ENCODE data around the gene ADTRP. TPM values are rescaled to one million over a fixed set of nuclear protein-coding genes. Genes with fewer than 3 reads are reported as not detected.
"Not testable (repeated sequence)": the region's sequence is repeated elsewhere in the genome, so short reads cannot be mapped to it uniquely, and the experiment has no call there.

ADTRP gene
- total RNA-seq, 1 donor from 2014 or later, result not detected

- DNase-seq, result no peak
- intact Hi-C loops (cut with micrococcal nuclease), result no loop called here
- no peak for ATAC-seq
Observed at GRCh38 chr6:11683871-11684270, 94.7 kb downstream of the ADTRP start.

DNA sequence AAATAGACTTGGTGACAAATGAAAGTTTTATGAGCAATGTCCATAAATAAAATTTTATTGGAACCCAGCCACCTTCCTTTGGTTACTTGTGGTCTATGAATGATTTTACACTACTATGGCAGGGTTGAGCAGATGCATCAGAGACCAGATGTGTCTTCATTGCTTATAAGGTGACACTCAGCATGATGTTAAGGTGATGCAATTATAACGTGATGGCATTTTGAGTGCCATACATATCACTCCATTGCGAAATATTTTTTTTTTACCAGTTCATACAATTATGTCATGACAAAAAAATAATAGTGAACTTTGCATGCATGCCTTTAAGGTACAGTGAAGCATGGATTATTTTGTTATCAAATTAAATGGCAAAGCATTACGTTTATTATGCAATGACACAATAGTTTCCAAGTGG, 96.0 kb downstream of the ADTRP start:
- no peak for ATAC-seq
- intact Hi-C loops (cut with micrococcal nuclease), result no loop called here
- no peak for DNase-seq

DNA sequence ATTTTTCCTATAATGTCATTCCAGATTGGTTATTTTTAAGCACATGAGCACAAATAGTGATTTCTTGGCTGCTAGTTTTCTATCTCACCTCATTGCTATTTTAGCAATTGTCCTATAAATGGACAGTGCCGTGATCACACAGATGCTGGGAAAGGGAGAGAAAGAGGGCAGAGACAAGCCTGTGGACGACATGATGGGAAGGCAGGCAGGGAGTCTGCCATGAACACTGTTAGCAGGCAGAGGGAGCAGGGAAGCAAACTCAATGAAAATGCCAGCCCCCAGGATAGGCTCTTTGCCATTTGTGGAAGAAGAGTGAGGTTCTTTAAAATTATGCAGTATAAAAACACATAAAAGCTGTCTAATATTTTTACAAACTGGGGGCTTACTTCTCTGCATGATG, 96.8 kb downstream of the ADTRP start:
- intact Hi-C loops (cut with micrococcal nuclease), result no loop called here
- no peak for ATAC-seq
- DNase-seq, result no peak

GRCh38 chr6:11681357-11681756, 97.2 kb downstream of the ADTRP start:
- intact Hi-C loops (cut with micrococcal nuclease), result no loop called here
- no peak for DNase-seq
- no peak for ATAC-seq

GRCh38 chr6:11680479-11680878, 98.1 kb downstream of the ADTRP start:
- DNase-seq; ATAC-seq; intact Hi-C loops (cut with micrococcal nuclease): not testable (repeated sequence)

- intact Hi-C loops (cut with micrococcal nuclease), result no loop called here
- DNase-seq (no peak), ATAC-seq (no peak)
Observed at GRCh38 chr6:11679099-11679498, 99.5 kb downstream of the ADTRP start.

- ATAC-seq (no peak), DNase-seq (no peak)
- intact Hi-C loops (cut with micrococcal nuclease), result no loop called here
Observed at GRCh38 chr6:11675601-11676000, 103.0 kb downstream of the ADTRP start.

DNA sequence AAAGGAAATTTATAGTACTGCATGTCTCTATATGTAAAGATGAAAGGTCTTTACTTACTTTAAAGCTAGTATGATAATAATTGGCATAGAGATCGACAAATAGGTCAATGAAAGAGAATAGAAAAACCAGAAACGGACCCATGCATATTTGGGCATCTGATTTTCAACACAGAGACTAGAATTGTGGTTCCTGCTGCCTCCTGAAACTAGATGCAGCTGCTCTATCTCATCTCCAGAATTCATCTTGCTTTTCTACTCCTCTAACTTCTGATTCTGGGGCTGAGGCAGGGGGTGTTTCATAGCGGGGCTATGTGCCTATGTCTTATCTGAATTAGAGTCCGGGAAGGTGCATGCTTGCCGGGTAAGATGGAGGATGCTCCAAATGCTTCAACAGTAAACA, 105.9 kb downstream of the ADTRP start:
- ATAC-seq (no peak), DNase-seq (no peak)
- intact Hi-C loops (cut with micrococcal nuclease), result no loop called here

GRCh38 chr6:11672256-11672655, 106.3 kb downstream of the ADTRP start:
- ATAC-seq (no peak), DNase-seq (no peak)
- intact Hi-C loops (cut with micrococcal nuclease), result no loop called here

GRCh38 chr6:11669696-11670095, 108.9 kb downstream of the ADTRP start:
- intact Hi-C loops (cut with micrococcal nuclease), result no loop called here

DNA sequence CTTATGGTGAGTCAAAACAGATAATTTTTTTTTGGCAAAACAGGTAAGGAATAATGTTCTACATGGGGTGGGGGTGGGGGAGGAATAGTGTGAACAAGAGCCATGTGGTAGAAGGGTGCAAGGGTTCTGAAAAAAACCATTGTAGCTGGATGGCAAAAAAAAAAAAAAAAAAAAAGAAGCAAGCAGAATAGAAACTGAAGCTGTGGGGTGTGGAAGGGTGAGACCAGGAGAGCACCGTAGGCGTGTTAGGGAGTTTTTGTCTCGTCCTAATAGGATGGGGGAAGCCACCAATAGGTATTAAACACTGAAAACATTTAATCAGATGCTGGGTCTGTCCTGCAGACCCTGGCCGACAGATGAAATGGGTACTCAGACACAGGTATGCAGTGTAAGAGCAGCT, 110.1 kb downstream of the ADTRP start:
- no peak for ATAC-seq
- intact Hi-C loops (cut with micrococcal nuclease), result no loop called here
- DNase-seq, result no peak

More at GRCh38 chr6:11669696-11670095, 108.9 kb downstream of the ADTRP start:
- no peak for DNase-seq
- no peak for ATAC-seq

GRCh38 chr6:11667876-11668275, 110.7 kb downstream of the ADTRP start:
- DNase-seq, result no peak
- ATAC-seq, result no peak
- intact Hi-C loops (cut with micrococcal nuclease), result no loop called here

DNA sequence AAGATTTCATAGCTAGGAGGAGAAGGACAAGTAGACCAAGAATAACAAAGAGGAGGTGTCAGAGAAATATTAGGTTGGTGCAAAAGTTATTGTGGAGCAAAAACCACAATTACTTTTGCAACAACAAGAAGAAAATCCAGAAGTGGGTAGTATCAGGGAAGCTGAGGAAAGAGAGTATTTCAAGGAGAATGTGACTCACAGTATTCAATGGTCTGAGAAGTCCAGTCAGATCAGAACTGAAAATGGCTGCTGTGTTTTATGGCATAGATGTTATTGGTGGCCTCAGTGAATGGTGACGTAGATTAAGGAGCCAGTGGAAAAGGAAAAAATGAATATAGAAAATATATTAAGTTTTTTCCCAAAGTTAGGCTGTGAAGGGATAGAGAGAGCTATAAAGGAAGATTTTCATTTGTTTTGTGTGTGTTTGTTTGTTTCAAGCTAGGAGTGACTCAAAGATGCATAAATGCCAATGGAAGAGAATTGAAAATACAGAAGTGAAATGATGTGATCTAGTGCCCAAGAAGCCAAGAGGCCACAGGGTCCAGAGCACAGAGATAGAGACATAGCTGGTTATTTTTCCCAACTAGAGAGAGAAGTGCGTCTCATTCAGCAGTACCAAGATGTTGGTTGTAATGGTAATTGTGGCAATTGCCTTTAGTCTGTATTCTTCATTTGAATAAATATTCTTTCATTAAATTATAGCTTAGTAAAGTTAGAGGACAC, 112.8 kb downstream of the ADTRP start:
- no peak for DNase-seq
- no peak for ATAC-seq
- intact Hi-C loops (cut with micrococcal nuclease), result no loop called here

Other genes with a start within 250 kb of the ADTRP start
- 5.4 TPM for gene TMEM170B, start 241.1 kb downstream of the ADTRP start, total RNA-seq
- gene HIVEP1, start 233.5 kb upstream of the ADTRP start, total RNA-seq, result 13.4 TPM

All from left ventricle myocardium superior (tissue), 1 donor.